NCI-H446 treated with DMSO at 0.1 percent for 48 hours (cell line): ENCODE data around the gene KATNAL1.

Source experiments
- DNase-seq: peaks from one replicate; lab custom pipeline; 2025; lab: John Stamatoyannopoulos, UW

Gene KATNAL1

DNA sequence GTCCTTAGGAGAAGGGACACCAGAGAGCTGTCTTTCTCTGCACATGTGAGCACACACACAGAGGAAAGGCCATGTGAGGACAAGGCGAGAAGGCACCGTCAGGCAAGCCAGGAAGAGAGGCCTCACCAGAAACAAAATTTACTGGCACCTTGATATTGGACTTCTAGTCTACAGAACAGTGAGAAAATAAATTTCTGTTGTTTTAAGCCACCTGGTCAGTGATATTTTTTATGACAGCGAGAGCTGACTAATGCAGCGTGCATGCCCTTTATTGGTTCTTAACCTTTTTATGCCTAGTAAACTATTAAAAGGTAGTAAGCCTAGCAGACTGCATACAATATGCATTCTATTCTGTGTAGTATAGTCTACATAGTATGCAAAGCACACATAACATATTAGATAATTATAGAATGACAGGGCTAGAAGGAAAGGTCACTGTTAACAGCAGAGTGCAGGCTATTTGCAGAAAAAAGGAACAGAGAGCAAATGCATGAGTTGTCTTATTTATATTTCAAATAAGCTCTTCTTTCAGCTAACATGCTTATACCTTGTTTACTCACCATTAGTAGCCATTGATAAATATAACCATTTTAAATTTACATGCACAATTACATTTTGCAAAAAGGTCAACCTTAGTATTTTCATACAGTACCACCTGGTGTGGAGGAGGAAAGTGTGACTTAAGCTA, 25.2 kb upstream of the KATNAL1 start:
- DNase-seq, result no peak

DNA sequence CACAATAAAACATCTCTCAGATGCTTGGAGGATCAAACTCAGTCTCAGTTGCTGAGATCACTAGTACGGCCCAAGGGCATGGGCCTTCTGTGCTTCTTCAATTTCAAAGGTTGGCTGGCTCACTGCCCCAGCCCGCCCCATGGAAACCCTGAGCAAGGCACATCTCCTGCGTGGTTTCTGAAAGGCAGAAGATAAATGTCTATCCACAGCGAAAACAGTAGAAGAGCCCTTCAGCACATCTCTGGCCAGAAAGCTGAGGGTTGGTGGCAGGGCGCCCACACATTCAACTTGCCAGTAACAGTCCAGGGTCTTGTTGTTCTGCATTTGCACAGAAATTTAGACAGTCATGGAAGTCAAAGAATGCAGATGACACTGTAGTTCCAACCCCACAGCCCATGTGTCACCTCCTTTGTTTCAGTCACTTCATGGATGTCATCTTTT, 24.0 kb upstream of the KATNAL1 start:
- DNase-seq, result no peak

DNA sequence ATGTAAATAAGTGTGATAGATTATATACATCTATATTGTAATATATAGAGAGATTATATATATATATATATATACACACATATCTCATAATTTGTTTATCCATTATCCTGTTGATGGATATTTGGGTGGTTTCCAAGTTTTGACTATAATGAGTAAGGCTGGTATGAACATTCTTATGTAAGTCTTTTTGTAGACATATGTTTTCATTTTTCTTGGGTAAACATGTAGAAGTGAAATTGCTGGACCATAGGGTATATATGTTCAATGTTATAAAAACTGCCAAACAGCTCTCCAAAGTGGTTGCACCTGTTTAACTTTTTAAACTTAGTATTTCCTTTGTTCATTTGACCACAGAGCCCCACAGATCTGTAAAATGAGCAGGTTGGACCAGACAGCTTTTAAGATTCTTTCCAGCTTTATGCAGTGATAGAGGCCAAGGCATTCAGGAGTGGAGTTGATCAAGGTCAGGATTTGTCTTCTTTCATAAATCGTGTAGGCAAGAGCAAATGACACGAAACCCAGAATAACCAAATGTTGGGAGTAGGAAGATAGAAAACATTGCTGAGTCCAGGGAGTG, 21.7 kb upstream of the KATNAL1 start:
- DNase-seq, result no peak

DNA sequence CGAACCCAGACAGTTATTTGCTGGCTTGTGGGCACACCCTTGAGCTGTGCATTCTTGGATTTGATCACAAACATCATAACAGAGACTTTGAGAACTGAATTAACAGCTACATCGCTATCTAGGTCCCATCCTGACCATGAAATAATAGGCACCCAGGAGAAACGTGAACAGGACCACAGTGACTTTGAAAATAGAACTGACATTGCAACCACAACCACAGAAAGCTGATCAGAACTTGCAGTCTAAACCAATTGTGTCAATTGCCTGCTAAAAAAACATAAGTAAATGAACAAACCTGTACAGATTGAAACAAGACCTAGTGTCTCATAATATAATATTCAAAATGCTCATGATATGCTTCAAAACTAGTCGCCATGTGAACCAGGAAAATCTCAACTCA, 18.3 kb upstream of the KATNAL1 start:
- no peak for DNase-seq

DNA sequence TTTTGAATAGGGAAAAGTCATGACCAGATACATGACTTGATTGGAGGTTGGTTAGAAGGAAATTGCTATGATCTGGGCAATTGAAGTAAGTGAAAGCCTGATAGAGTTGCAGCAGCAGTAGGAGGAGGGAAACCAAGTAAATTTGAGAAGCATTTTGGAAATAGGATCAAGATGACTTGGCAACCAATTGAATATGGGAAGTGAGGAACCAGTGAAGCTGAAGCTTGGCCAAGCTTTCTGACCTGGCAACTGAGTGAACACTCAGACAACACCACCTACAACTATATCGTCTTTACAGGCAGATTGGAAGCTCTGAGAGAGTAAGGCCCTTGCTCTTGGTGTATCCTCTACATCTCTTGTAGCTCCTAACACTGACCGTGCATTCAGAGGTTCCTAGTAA, 16.2 kb upstream of the KATNAL1 start:
- no peak for DNase-seq

- no peak for DNase-seq
These were observed 15.1 kb upstream of the KATNAL1 start for GRCh38 chr13:30322428-30322827.

- DNase-seq, result no peak
These were observed 13.9 kb upstream of the KATNAL1 start for GRCh38 chr13:30321256-30321655.

DNA sequence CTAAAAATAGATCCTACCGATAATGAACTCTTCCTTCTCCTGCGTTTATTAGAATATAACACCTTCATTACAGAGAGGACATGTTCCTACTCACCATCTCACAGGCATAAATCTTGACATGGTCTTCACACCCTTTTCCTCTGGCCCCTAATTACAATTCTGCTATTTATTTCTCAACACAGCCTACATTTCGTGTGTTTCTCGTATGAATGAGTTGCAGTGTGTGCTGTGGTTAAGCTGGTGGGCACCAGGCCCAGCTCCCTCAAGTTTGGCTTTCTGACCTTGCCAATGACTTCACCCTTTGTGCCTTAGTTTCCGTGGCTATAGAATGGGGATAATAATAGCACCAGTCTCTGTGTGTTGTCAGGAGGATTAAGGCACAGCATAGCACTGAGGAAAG, 12.3 kb upstream of the KATNAL1 start:
- no peak for DNase-seq

GRCh38 chr13:30319130-30319529, 11.8 kb upstream of the KATNAL1 start:
- no peak for DNase-seq

- no peak for DNase-seq
These were observed 10.7 kb upstream of the KATNAL1 start for GRCh38 chr13:30318026-30318425.

DNA sequence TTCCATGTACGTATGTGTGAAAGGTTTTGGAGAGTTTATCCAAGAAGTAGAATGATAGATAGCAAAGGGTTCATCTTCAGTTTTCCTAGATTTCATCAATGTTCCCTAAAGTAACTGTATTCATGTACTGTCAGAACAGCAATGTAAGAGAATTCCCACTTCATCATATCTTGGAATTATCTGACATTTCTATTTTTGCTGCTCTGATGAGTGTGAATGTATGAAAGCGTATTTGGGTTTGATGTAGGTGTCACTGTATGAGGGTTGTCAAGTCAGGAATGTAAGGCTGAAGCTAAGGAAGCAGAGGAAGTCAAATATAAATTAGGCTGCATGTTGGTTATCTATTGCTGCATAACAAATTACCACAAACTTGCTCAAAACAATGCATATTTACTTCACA, 7.2 kb upstream of the KATNAL1 start:
- DNase-seq, result no peak

DNA sequence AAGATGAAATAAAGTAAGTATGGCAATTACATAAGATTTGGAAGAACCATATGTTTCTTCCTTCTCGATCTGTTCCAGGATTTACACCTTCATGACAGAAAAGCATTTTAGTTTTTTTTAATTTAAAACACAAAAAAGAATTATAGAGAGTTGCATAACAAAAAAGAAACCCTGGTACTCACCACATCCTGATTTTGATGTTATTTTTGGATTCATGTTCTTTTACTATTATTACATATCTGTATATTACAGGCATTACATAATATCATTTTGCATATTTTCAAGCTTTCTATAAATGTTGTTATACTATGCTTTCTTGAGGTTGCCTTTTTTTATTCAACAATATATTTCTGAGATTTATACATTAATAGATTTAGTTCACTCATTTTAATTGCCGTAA, 6.7 kb upstream of the KATNAL1 start:
- DNase-seq, result no peak

DNA sequence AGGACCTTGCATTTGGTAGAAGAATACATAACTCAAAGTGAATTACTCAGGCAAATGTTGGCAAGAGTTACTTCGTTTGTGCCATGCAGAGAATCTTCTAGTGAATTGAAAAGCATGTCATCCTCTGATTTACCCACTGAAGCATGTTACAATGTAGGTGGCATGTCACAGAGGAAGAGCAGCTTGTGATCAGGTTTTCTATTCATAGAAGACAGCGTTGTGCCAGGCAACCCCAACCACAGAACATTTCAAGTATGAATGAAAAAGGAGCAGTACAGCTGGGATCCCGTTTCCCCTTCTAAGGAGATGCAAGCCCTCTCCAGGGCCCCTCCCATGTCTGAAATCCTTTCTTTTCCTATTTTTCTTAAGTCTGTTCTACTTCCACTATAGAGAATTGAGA, 6.0 kb upstream of the KATNAL1 start:
- no peak for DNase-seq

- no peak for DNase-seq
These were observed 5.6 kb upstream of the KATNAL1 start for GRCh38 chr13:30312904-30313303.

- DNase-seq, result no peak
These were observed 1.2 kb upstream of the KATNAL1 start for GRCh38 chr13:30308548-30308947.

- no peak for DNase-seq
These were observed 580 bp upstream of the KATNAL1 start for GRCh38 chr13:30307971-30308290.

DNA sequence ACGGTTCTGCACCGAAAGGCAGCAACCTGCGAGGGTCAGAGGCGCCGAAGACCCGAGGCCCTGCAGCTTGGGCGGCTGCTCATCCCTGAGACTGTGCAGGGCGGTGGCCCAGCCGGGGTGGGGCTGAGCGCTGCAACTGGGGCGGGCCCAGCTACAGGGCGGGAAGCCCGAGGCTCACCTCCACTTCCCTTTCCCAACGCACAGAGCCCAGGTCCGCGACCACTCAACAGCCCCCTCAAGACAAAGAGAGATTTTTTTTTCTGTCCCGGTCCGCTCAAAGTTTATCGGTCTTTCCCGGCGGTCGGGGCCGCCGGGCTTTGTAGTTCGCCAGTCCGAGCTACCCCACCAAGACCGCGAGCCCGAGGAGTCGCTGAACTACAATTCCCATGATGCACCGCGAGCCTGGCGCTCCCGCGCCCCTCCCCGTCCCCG, 573 bp downstream of the KATNAL1 start:
- DNase-seq, result peak; percentile 62

DNA sequence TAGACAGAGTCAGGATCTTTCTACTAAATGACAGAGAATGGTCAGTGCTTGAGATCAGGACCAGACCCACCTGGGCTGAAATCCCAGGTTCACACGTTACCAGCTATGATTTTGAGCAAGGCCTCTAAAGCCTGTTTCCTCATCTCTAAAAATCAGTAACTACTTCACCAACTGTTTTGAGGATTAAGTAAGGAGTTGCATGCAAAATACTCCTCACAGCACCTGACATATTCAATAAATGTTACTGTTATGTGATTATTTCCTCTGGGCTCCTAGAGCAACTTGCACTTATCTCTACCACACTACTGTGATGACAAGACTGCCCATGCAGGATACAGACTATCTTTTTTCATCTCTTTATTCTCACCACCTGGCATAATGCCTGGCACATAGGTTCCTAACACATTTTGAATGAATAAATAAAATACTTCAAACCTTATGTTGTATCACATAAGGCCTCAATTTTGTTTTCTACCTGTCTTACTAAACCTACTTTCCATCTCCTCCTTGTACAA, 1.8 kb downstream of the KATNAL1 start:
- DNase-seq, result no peak

GRCh38 chr13:30303269-30303668, 4.1 kb downstream of the KATNAL1 start:
- DNase-seq, result no peak

DNA sequence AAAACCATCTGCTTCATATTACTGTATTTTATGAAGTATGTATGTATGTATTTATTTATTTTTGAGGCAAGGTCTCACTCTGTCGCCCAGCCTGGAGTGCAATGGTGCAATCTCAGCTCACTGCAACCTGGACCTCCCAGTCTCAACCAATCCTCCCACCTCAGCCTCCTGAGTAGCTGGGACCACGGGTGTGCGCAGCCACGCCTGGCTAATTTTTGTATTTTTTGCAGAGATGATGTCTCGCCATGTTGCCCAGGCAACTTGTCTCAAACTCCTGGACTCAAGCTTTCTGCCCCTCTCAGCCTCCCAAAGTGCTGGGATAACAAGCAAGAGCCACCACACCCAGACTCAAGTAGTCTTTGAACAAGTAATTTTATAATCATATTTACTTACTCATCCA, 5.5 kb downstream of the KATNAL1 start:
- no peak for DNase-seq

- DNase-seq, result no peak
These were observed 6.8 kb downstream of the KATNAL1 start for GRCh38 chr13:30300596-30300995.

- no peak for DNase-seq
These were observed 7.6 kb downstream of the KATNAL1 start for GRCh38 chr13:30299786-30300185.

DNA sequence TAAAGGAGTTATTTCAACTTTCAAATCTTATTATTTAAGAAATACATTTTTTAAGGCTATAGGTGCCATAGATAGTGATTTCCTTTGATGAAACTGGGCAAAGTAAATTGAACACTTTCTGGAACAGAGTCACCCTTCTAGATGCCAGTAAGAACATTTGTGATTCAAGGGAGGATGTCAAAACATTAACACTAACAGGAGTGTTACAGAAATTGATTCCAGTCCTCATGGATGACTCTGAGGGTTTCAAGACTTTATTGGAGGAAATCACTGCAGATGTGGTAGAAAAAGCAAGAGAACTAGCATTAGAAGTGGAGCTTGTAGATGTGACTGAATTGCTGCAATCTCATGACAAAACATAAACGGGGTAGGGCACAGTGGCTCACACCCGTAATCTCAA, 12.2 kb downstream of the KATNAL1 start:
- DNase-seq, result no peak

DNA sequence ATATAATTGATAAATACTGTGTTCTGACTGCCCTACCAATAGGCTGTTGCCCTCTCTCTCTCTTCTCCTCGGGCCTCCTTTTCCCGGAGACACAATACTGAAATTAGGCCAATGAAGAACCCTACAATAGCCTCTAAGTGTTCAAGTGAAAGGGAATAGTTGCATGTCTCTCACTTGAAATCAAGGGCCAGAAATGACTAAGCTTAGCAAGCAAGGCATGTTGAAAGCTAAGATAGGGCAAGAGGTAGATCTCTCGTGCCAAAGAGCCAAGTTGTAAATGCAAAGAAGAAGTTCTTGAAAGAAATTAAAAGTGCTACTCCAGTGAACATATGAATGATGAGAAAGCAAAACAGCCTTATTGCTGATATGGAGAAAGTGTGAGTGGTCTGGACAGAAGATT, 13.3 kb downstream of the KATNAL1 start:
- no peak for DNase-seq
